Measurements from ENCODE around the gene RMRP. TPM values are rescaled to one million over a fixed set of nuclear protein-coding genes. Genes with fewer than 3 reads are reported as not detected.

The RMRP gene
- total RNA-seq, 1 donor: 88,726 TPM

DNA sequence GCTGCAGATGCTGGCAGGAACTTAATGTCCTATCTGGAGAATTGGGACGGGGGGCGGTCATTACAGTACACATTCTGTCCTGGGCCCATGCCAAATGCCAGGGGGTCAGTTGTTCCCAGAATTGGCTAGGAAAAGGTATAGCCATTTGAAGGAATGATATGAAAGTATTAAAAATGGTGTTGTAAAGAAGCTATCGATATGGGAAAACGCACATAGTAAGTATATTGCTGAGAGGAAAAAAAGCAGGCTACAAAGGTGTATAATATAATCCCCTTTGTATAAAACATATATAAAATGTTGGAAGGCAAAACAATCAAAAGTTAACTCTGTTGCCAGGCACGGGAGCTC, 7.6 kb upstream of the RMRP start:
- H3K4me3 ChIP-seq (ENCODE audit: insufficient read depth, low read length): peak overlapping the region; percentile 78
- H3K4me1 ChIP-seq (ENCODE audit: insufficient read depth, low read length): peaks cover 15% of the 10 kb centered on the region
- peak overlapping the region; percentile 96 for H3K4me2 ChIP-seq (ENCODE audit: insufficient read depth, low read length)
- H3K27ac ChIP-seq (ENCODE audit: low read depth, low read length): peak overlapping the region; percentile 24
- DNase-seq (ENCODE audit: insufficient read length, low spot score, missing footprints): no peak
- no peaks in the 10 kb centered on the region for H4K20me1 ChIP-seq (ENCODE audit: insufficient read depth, low read length)
- no peaks in the 10 kb centered on the region for H3K9me3 ChIP-seq (ENCODE audit: low read depth, low read length)
- H3K79me2 ChIP-seq (ENCODE audit: insufficient read depth, low read length): peaks cover 3% of the 10 kb centered on the region
- TF ChIP-seq, protein P1, sequence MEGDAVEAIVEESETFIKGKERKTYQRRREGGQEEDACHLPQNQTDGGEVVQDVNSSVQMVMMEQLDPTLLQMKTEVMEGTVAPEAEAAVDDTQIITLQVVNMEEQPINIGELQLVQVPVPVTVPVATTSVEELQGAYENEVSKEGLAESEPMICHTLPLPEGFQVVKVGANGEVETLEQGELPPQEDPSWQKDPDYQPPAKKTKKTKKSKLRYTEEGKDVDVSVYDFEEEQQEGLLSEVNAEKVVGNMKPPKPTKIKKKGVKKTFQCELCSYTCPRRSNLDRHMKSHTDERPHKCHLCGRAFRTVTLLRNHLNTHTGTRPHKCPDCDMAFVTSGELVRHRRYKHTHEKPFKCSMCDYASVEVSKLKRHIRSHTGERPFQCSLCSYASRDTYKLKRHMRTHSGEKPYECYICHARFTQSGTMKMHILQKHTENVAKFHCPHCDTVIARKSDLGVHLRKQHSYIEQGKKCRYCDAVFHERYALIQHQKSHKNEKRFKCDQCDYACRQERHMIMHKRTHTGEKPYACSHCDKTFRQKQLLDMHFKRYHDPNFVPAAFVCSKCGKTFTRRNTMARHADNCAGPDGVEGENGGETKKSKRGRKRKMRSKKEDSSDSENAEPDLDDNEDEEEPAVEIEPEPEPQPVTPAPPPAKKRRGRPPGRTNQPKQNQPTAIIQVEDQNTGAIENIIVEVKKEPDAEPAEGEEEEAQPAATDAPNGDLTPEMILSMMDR (IDR thresholded peaks at IDR 0.05; ENCODE audit: extremely low read depth, low read depth, low read length): no peak
- no peaks in the 10 kb centered on the region for H3K27me3 ChIP-seq (ENCODE audit: insufficient read depth, low read length)
- H3K36me3 ChIP-seq (ENCODE audit: insufficient read depth, low read length): peaks cover 17% of the 10 kb centered on the region
- H2AFZ ChIP-seq (ENCODE audit: low read length): peak overlapping the region; percentile 93

DNA sequence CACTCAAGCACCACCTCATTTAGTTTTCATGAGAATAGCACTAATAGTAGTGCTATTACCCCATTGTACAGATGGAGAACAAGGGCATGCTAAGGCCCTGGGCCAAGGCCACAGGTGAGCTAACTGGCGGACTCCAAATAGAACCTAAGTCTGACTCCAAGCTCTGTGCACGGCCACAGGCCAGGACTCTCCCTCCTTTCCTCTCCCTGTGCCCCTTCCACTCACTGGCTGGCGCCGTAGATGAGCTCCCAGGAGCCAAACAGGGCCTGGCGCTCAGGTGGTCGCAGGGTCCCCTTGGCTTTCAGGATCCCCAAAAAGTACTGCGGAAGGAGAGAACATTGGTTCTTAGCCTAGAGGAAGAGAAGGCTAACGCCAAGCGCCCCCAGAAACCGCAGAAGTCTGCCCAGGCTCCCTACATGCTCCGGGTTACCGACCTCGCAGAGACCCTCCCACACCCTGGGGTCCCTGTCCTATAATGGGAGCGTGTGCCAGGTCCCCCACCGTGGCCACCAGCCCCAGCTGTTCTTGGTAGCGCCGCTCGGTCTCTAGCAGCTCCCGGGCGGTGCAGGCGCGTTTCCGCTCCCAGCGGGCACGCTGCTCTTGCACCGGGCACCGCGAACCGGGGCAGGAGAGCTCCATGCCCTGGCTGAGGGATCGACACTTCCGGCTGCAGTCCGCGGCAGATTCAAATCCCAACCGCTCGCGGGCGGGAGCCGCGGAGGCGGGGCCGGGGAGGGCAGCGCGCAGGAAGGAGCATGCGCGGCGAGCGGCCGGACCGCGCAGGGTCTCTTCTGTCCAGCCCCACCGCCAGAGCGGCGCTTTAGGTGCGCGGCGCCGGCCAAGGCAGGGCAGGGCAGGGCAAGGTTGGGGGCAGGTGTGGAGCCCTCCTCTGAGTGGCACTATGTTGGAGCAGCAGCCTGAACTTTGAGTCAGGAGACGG, 7.0 kb upstream of the RMRP start, which contains the start of gene ARHGEF39:
TSS of gene ARHGEF39 (minus strand) at position 665 of the 940 bp plus-strand sequence. CDS start at position 639, 26 bp downstream.
- Histone ChIP-seq H3K4me1 (ENCODE audit: insufficient read depth, low read length) (peaks cover 15% of the 10 kb centered on the region), H3K4me2 (ENCODE audit: insufficient read depth, low read length) (peak within 1 kb of the TSS; percentile 96), H3K27ac (ENCODE audit: low read depth, low read length) (peak within 1 kb of the TSS; percentile 24), H3K79me2 (ENCODE audit: insufficient read depth, low read length) (peaks cover 8% of the 10 kb centered on the region), H3K9me3 (ENCODE audit: low read depth, low read length) (no peaks in the 10 kb centered on the region), H3K36me3 (ENCODE audit: insufficient read depth, low read length) (peaks cover 22% of the 10 kb centered on the region), H2AFZ (ENCODE audit: low read length) (peak within 1 kb of the TSS; percentile 93), H3K4me3 (ENCODE audit: insufficient read depth, low read length) (peak within 1 kb of the TSS; percentile 78), H3K27me3 (ENCODE audit: insufficient read depth, low read length) (no peaks in the 10 kb centered on the region), H4K20me1 (ENCODE audit: insufficient read depth, low read length) (no peaks in the 10 kb centered on the region)
- DNase-seq (ENCODE audit: insufficient read length, low spot score, missing footprints): peak; percentile 99
- TF ChIP-seq, protein P1 (IDR thresholded peaks at IDR 0.05; ENCODE audit: extremely low read depth, low read depth, low read length): no peak

DNA sequence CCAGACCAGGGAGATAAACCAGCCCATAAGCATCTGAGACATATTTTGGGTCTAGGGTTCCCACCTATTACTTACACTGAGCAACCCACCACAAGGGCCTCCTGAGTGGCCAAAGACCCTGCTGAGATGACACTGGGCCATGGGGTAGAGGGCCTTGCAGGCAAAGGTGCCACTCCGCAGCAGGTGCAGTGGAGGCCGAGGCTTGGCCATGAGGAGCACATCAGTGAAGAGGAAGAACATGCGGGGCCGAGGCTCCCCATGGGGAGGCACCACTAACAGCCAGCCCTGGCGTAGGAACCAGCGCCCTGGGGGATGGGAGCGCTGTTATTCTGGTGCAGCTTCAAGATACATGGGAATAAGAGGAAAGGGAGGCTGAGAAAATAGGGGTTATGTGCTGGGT, 4.6 kb upstream of the RMRP start:
- H3K79me2 ChIP-seq (ENCODE audit: insufficient read depth, low read length): peaks cover 10% of the 10 kb centered on the region
- H3K4me1 ChIP-seq (ENCODE audit: insufficient read depth, low read length): peaks cover 26% of the 10 kb centered on the region
- no peaks in the 10 kb centered on the region for H4K20me1 ChIP-seq (ENCODE audit: insufficient read depth, low read length)
- peaks cover 22% of the 10 kb centered on the region for H3K36me3 ChIP-seq (ENCODE audit: insufficient read depth, low read length)
- H2AFZ ChIP-seq (ENCODE audit: low read length): no peak overlapping the region
- no peaks in the 10 kb centered on the region for H3K9me3 ChIP-seq (ENCODE audit: low read depth, low read length)
- DNase-seq (ENCODE audit: insufficient read length, low spot score, missing footprints): no peak
- no peak overlapping the region for H3K4me2 ChIP-seq (ENCODE audit: insufficient read depth, low read length)
- no peaks in the 10 kb centered on the region for H3K27me3 ChIP-seq (ENCODE audit: insufficient read depth, low read length)
- TF ChIP-seq, protein P1 (IDR thresholded peaks at IDR 0.05; ENCODE audit: extremely low read depth, low read depth, low read length): no peak
- H3K27ac ChIP-seq (ENCODE audit: low read depth, low read length): no peak overlapping the region
- no peak overlapping the region for H3K4me3 ChIP-seq (ENCODE audit: insufficient read depth, low read length)

DNA sequence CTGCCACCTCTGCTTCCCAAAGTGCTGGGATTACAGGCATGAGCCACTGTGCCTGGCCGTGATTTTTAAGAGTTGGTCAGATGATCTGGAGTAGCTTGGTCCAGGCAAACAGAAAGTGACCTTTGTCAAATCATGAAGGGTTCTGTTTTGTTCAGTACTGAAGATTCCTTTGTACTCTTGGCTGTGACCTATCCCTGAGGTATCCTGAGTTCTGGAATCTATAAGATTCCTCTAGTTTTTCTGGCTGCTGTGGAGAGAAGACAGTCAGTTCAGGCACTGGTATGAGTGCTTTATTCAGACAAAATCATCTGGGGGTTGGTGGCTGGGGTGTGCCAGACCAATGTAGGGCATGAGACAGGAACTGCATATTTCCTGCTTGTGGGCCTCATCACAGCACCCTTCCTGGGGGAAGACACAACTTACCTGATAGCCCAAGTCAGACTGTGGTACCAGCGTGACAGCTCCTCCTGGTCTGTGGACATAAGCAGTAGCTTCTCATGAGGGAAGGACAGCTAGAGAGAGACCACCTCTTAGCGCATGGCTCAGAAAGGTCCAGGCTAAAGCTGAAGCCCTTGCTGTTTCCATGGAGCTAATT, 4.0 kb upstream of the RMRP start:
- peak overlapping the region; percentile 100 for H3K27ac ChIP-seq (ENCODE audit: low read depth, low read length)
- H3K4me2 ChIP-seq (ENCODE audit: insufficient read depth, low read length): no peak overlapping the region
- no peak overlapping the region for H3K4me3 ChIP-seq (ENCODE audit: insufficient read depth, low read length)
- DNase-seq (ENCODE audit: insufficient read length, low spot score, missing footprints): no peak
- no peaks in the 10 kb centered on the region for H3K27me3 ChIP-seq (ENCODE audit: insufficient read depth, low read length)
- no peaks in the 10 kb centered on the region for H4K20me1 ChIP-seq (ENCODE audit: insufficient read depth, low read length)
- no peak overlapping the region for H2AFZ ChIP-seq (ENCODE audit: low read length)
- H3K36me3 ChIP-seq (ENCODE audit: insufficient read depth, low read length): peaks cover 22% of the 10 kb centered on the region
- TF ChIP-seq, protein P1 (IDR thresholded peaks at IDR 0.05; ENCODE audit: extremely low read depth, low read depth, low read length): no peak
- H3K79me2 ChIP-seq (ENCODE audit: insufficient read depth, low read length): peaks cover 10% of the 10 kb centered on the region
- H3K9me3 ChIP-seq (ENCODE audit: low read depth, low read length): no peaks in the 10 kb centered on the region
- peaks cover 32% of the 10 kb centered on the region for H3K4me1 ChIP-seq (ENCODE audit: insufficient read depth, low read length)

All from osteoblast (primary cell).